Keratinocyte (primary cell): ENCODE data around the gene HOXC11. TPM values are rescaled to one million over a fixed set of nuclear protein-coding genes. Genes with fewer than 3 reads are reported as not detected.

Experiments used
- DNase-seq: peaks from one replicate; pipeline ENCODE4 v3.0.0-alpha.2; 2011; ENCODE audit warnings: low read depth, missing footprints, low spot score
- FAIRE-seq: peaks from 2 replicates; lab custom pipeline; 2011; peaks lifted over from hg19 to GRCh38; lab: Jason Lieb, UNC
- H2AFZ ChIP-seq: 2 replicates; pipeline ENCODE4 v1.6.0; 2012; ENCODE audit warnings: low read length, control low read depth, inconsistent platforms; ENCODE audit not compliant: control insufficient read depth
- H3K27ac ChIP-seq: 2 replicates; pipeline ENCODE4 v1.5.1; 2011; ENCODE audit warnings: low read length; ENCODE audit not compliant: control insufficient read depth, insufficient read depth
- H3K27me3 ChIP-seq: 3 replicates; pipeline ENCODE4 v1.6.0; 2011; ENCODE audit warnings: low read length; ENCODE audit not compliant: control insufficient read depth, insufficient read depth; ENCODE audit errors: extremely low read depth
- H3K36me3 ChIP-seq, 2 experiments: 2 replicates in 1 of 2; 3 replicates in 1 of 2; pipeline ENCODE4 v1.5.1; 2011; ENCODE audit warnings: low read length in 2 of 2, mild to moderate bottlenecking in 1 of 2; ENCODE audit not compliant: control insufficient read depth in 2 of 2, insufficient read depth in 2 of 2; ENCODE audit errors: extremely low read depth in 1 of 2
- H3K4me1 ChIP-seq: 3 replicates; pipeline ENCODE4 v1.5.1; 2011; ENCODE audit warnings: low read length; ENCODE audit not compliant: control insufficient read depth, insufficient read depth; ENCODE audit errors: extremely low read depth
- H3K4me2 ChIP-seq: 3 replicates; pipeline ENCODE4 v1.6.0; 2011; ENCODE audit warnings: low read depth, low read length; ENCODE audit not compliant: control insufficient read depth, insufficient read depth; ENCODE audit errors: extremely low read depth
- H3K4me3 ChIP-seq, 3 experiments: fragments of 200-600 bp in 1 of 3; sonication (generic) in 1 of 3; 2 replicates in 2 of 3; 3 replicates in 1 of 3; pipeline ENCODE4 v1.5.1; 2011 to 2016; ENCODE audit warnings: low read length in 3 of 3, mild to moderate bottlenecking in 3 of 3, control low read depth in 2 of 3, inconsistent platforms in 1 of 3, low read depth in 1 of 3, mixed read lengths in 1 of 3, mixed run types in 1 of 3, moderate library complexity in 1 of 3; ENCODE audit not compliant: control insufficient read depth in 2 of 3, insufficient read depth in 2 of 3; ENCODE audit errors: extremely low read depth in 1 of 3
- H3K79me2 ChIP-seq: 2 replicates; pipeline ENCODE4 v1.6.0; 2012; ENCODE audit warnings: low read length; ENCODE audit not compliant: control insufficient read depth, insufficient read depth
- H3K9ac ChIP-seq: 3 replicates; pipeline ENCODE4 v1.6.0; 2011; ENCODE audit warnings: low read length; ENCODE audit not compliant: control insufficient read depth, insufficient read depth; ENCODE audit errors: extremely low read depth
- H3K9me1 ChIP-seq: 3 replicates; pipeline ENCODE4 v1.6.0; 2011; ENCODE audit warnings: low read length; ENCODE audit not compliant: control insufficient read depth, insufficient read depth; ENCODE audit errors: extremely low read depth
- H3K9me3 ChIP-seq: 2 replicates; pipeline ENCODE4 v1.5.1; 2012; ENCODE audit warnings: low read depth, low read length; ENCODE audit not compliant: control insufficient read depth
- H4K20me1 ChIP-seq: 3 replicates; pipeline ENCODE4 v1.6.0; 2011; ENCODE audit warnings: low read length; ENCODE audit not compliant: control insufficient read depth, insufficient read depth; ENCODE audit errors: extremely low read depth
- EZH2 ChIP-seq: IDR thresholded peaks from one replicate; pipeline ENCODE4 v1.6.1; 2012; ENCODE audit warnings: inconsistent platforms, mild to moderate bottlenecking, low read length, moderate library complexity
- dilution Hi-C: fragments of 300-500 bp; cut with MboI; formaldehyde crosslinking; loops from one replicate; pipeline ENCODE4 v1.7.0; 2020; ENCODE audit warnings: low sequenced_read_pairs; ENCODE audit not compliant: extremely low pct_ligation_motif_present
- polyA plus RNA-seq, 5 experiments: library from polyadenylated mRNA; depleted of rRNA in 3 of 5; stranded (reverse) in 3 of 5; stranded (forward) in 1 of 5; unstranded in 1 of 5; fragments of >200 nt; gene quantifications; 1 replicate in 1 of 5; 2 replicates in 3 of 5; 3 replicates in 1 of 5; pipeline versions ENCODE4 v1.2.1 to v1.2.3, GENCODE V29; 2011 to 2012; ENCODE audit warnings: missing spikeins in 2 of 5, low read depth in 1 of 5, low replicate concordance in 1 of 5
- TF ChIP-seq, protein P1 (sequence below), 3 experiments: IDR thresholded peaks in 1 of 3; conservative IDR thresholded peaks in 1 of 3; optimal IDR thresholded peaks in 1 of 3; 2 replicates in 2 of 3; 3 replicates in 1 of 3; pipeline versions ENCODE3 to v1.5.1; 2011; ENCODE audit warnings: low read length in 3 of 3, mild to moderate bottlenecking in 3 of 3, moderate library complexity in 2 of 3, control low read depth in 1 of 3, inconsistent platforms in 1 of 3; ENCODE audit not compliant: insufficient read depth in 2 of 3; ENCODE audit errors: extremely low read depth in 1 of 3

HOXC11 gene
- polyA plus RNA-seq, 1 donor (not counting 4 experiments of a cell fraction or from before 2014, with no cell fraction given): 1.6 TPM

DNA sequence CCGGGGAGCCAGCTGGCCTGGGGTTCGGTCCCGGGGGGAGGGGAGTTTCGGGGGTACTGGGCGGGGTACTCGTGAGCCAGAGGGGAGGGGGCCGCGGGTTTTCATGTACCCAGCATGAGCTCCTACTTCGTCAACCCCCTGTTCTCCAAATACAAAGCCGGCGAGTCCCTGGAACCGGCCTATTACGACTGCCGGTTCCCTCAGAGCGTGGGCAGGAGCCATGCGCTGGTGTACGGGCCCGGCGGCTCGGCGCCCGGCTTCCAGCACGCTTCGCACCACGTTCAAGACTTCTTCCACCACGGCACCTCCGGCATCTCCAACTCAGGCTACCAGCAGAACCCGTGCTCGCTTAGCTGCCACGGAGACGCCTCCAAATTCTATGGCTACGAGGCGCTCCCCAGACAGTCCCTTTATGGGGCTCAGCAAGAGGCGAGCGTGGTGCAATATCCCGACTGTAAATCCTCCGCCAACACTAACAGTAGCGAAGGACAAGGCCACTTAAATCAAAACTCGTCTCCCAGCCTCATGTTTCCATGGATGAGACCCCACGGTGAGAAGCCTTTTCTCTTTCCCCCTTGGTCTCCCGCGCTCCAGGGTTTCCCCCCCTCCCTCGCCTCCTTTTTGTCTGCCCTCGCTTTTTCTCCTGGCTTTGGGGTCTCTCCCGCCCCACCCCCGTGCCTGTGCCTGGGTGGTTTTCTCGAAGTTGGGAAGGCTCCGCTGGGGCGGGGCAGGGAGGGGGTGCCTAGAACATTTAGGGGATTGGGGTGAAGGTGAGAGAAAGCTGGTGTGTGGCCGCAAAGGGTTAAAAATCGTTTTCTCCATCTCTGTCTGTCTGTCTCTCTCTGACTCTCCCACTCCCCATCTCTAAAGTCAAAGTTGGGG is 36.5 kb downstream of the HOXC11 start:
- peaks cover 16% of the 10 kb centered on the region for H3K4me1 ChIP-seq
- FAIRE-seq (no peak), DNase-seq (no peak)
- H4K20me1 ChIP-seq: no peaks in the 10 kb centered on the region
- H3K27me3 ChIP-seq: no peaks in the 10 kb centered on the region
- H3K4me3 ChIP-seq: peak overlapping the region; percentile 43 to 62 (median 62)
- H3K4me2 ChIP-seq: peak overlapping the region; percentile 79
- H3K9ac ChIP-seq: peak overlapping the region; percentile 80
- TF ChIP-seq EZH2: no peak
- TF ChIP-seq, protein P1, sequence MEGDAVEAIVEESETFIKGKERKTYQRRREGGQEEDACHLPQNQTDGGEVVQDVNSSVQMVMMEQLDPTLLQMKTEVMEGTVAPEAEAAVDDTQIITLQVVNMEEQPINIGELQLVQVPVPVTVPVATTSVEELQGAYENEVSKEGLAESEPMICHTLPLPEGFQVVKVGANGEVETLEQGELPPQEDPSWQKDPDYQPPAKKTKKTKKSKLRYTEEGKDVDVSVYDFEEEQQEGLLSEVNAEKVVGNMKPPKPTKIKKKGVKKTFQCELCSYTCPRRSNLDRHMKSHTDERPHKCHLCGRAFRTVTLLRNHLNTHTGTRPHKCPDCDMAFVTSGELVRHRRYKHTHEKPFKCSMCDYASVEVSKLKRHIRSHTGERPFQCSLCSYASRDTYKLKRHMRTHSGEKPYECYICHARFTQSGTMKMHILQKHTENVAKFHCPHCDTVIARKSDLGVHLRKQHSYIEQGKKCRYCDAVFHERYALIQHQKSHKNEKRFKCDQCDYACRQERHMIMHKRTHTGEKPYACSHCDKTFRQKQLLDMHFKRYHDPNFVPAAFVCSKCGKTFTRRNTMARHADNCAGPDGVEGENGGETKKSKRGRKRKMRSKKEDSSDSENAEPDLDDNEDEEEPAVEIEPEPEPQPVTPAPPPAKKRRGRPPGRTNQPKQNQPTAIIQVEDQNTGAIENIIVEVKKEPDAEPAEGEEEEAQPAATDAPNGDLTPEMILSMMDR (optimal IDR thresholded peaks at IDR 0.05 in 1 of 3, IDR thresholded peaks at IDR 0.05 in 1 of 3, conservative IDR thresholded peaks at IDR 0.05 in 1 of 3; ENCODE audit: extremely low read depth in 1 of 3, insufficient read depth in 2 of 3, low read length in 3 of 3): no peak
- dilution Hi-C loops: no loop called here
- peaks cover 28% of the 10 kb centered on the region for H3K79me2 ChIP-seq
- no peaks in the 10 kb centered on the region for H3K9me3 ChIP-seq
- H2AFZ ChIP-seq: peak overlapping the region; percentile 70
- H3K9me1 ChIP-seq: no peaks in the 10 kb centered on the region
- no peak overlapping the region for H3K27ac ChIP-seq
- H3K36me3 ChIP-seq: peaks cover 0 to 2% of the 10 kb centered on the region in 2 experiments

DNA sequence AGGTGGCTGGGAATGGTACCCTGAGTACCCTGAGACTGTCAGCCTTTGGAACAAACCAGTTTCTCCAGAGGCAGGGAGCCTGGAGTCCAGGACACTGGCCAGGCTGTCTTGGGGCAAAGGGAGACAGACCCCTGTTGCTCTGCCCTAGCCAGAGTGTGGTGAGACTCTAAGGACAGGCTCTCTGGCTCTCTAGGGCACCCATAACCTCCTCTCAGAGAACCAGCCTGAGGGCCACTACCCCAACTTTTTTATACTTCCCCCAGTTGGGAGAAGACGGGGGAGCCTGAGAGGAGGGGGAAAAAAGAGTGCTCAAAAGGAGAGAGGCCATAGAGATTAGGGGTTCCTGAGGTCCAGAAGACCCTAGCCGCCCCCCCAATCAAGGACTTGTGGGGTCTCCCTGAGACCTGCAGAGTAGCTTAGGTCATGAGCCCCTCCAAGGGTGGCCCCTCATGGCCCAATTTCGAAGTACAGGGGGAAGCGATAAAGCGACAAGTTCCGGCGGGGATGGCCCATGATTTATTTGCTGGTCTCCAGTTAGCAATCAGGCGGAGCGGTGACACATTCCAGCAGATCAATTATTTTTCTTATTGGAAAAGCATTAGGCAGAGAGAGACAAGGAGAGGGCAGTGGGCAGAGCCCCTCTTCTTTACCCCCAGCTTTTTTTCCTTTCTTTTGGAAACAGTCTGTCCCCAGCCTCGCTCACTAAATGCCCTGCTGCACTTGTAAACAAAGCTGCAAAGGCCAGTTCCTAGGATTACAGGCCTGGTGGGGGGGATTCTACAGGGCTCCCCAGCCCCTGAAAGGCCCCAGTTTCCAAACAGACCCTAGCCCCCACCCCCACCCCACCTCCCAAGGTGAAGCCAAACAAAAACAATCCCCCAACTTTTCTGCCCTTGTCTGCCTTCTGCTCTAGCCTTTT is 37.4 kb downstream of the HOXC11 start:
- FAIRE-seq: no peak
- H2AFZ ChIP-seq: no peak overlapping the region
- H3K36me3 ChIP-seq: no peaks in the 10 kb centered on the region
- H3K79me2 ChIP-seq: peaks cover 32% of the 10 kb centered on the region
- no peaks in the 10 kb centered on the region for H3K9me1 ChIP-seq
- TF ChIP-seq, protein P1 (optimal IDR thresholded peaks at IDR 0.05 in 1 of 3, IDR thresholded peaks at IDR 0.05 in 1 of 3, conservative IDR thresholded peaks at IDR 0.05 in 1 of 3; ENCODE audit: extremely low read depth in 1 of 3, insufficient read depth in 2 of 3, low read length in 3 of 3): no peak
- H3K9ac ChIP-seq: peak overlapping the region; percentile 80
- dilution Hi-C loops: no loop called here
- H4K20me1 ChIP-seq: no peaks in the 10 kb centered on the region
- H3K4me3 ChIP-seq: peak overlapping the region in 1 of 3 experiments; percentile 19
- H3K27me3 ChIP-seq: no peaks in the 10 kb centered on the region
- H3K9me3 ChIP-seq: no peaks in the 10 kb centered on the region
- H3K27ac ChIP-seq: no peak overlapping the region
- DNase-seq: no peak
- H3K4me2 ChIP-seq: peak overlapping the region; percentile 79
- H3K4me1 ChIP-seq: peaks cover 16% of the 10 kb centered on the region
